HepG2 (cell line): ENCODE results near the gene ALG9. TPM values are rescaled to one million over a fixed set of nuclear protein-coding genes. Genes with fewer than 3 reads are reported as not detected.

ENCODE experiments used
- ARHGAP35 ChIP-seq: sonication (generic); formaldehyde crosslinking; IDR thresholded peaks from 2 replicates; pipeline ENCODE4 v1.9.0; 2022; ENCODE audit warnings: mild to moderate bottlenecking, inconsistent platforms, moderate library complexity, missing genetic modification reagents, borderline replicate concordance
- ARID3A ChIP-seq: IDR thresholded peaks from 2 replicates; pipeline ENCODE4 v1.6.1; 2012; ENCODE audit warnings: low read depth, low read length, improper control_type of control experiment
- FOSL1 ChIP-seq: sonication (generic); formaldehyde crosslinking; IDR thresholded peaks from 2 replicates; pipeline ENCODE4 v1.9.0; 2021; ENCODE audit warnings: missing genetic modification reagents, borderline replicate concordance
- GATAD2A ChIP-seq: IDR thresholded peaks from 2 replicates; pipeline ENCODE4 v1.6.1; 2016
- HMG20A ChIP-seq: IDR thresholded peaks from 2 replicates; pipeline ENCODE4 v1.6.1; 2016; ENCODE audit warnings: borderline replicate concordance
- HNF4A ChIP-seq: sonication (generic); formaldehyde crosslinking; IDR thresholded peaks from 2 replicates; pipeline ENCODE4 v1.4.0; 2020; ENCODE audit warnings: missing genetic modification reagents
- MAZ ChIP-seq, 2 experiments: sonication (generic) in 1 of 2; formaldehyde crosslinking in 1 of 2; IDR thresholded peaks; 2 replicates each; pipeline versions ENCODE4 v1.5.0 to v1.6.1; 2012 to 2020; ENCODE audit warnings: low read depth in 2 of 2, mild to moderate bottlenecking in 2 of 2, borderline replicate concordance in 1 of 2, improper control_type of control experiment in 1 of 2, low read length in 1 of 2, missing genetic modification reagents in 1 of 2, moderate library complexity in 1 of 2
- MED1 ChIP-seq: sonication (generic); formaldehyde crosslinking; IDR thresholded peaks from 2 replicates; pipeline ENCODE4 v1.4.0; 2020; ENCODE audit warnings: missing genetic modification reagents
- MIXL1 ChIP-seq: IDR thresholded peaks from 2 replicates; pipeline ENCODE4 v1.6.1; 2016
- MTF1 ChIP-seq: sonication (generic); formaldehyde crosslinking; IDR thresholded peaks from 2 replicates; pipeline ENCODE4 v1.5.0; 2020; ENCODE audit warnings: missing genetic modification reagents
- ONECUT2 ChIP-seq: sonication (generic); formaldehyde crosslinking; IDR thresholded peaks from 2 replicates; pipeline ENCODE4 v1.4.0; 2020; ENCODE audit warnings: missing genetic modification reagents
- TCF12 ChIP-seq, 2 experiments: fragments of 450-650 bp in 1 of 2; sonication (generic) in 1 of 2; formaldehyde crosslinking in 1 of 2; IDR thresholded peaks; 2 replicates each; pipeline versions ENCODE4 v1.6.1 to v1.8.0; 2017 to 2022; ENCODE audit warnings: antibody characterized with exemption in 1 of 2, mild to moderate bottlenecking in 1 of 2, missing genetic modification reagents in 1 of 2, moderate library complexity in 1 of 2
- U2AF2 ChIP-seq: fragments of 200-400 bp; formaldehyde crosslinking; IDR thresholded peaks from 2 replicates; pipeline ENCODE4 v1.6.1; 2017; ENCODE audit warnings: low read depth, mild to moderate bottlenecking, low read length
- ZNF343 ChIP-seq: sonication (generic); formaldehyde crosslinking; IDR thresholded peaks from 2 replicates; pipeline ENCODE4 v1.4.0; 2020; ENCODE audit warnings: mild to moderate bottlenecking, missing genetic modification reagents
- ZSCAN12 ChIP-seq: sonication (generic); formaldehyde crosslinking; IDR thresholded peaks from 2 replicates; pipeline ENCODE4 v1.9.0; 2021; ENCODE audit warnings: mild to moderate bottlenecking, missing genetic modification reagents
- polyA plus RNA-seq, 8 experiments: library from polyadenylated mRNA; depleted of rRNA in 3 of 8; stranded (reverse) in 7 of 8; unstranded in 1 of 8; fragments of >200 nt; fragmentation: Illumina TruSeq in 4 of 8; extraction: Trizol in 4 of 8; gene quantifications; 2 replicates each; pipeline versions ENCODE4 v1.2.1 to v1.2.3, GENCODE V29; 2011 to 2016; ENCODE audit warnings: low read depth in 4 of 8, missing spikeins in 1 of 8, mixed read lengths in 1 of 8; ENCODE audit not compliant: insufficient read depth in 1 of 8
- total RNA-seq, 5 experiments: library from RNA; depleted of rRNA; stranded (reverse); fragments of >200 nt; fragmentation: Illumina TruSeq; extraction: Trizol; gene quantifications; 2 replicates each; pipeline ENCODE4 v1.2.3, GENCODE V29; 2016; ENCODE audit warnings: low read depth in 1 of 5
- TF ChIP-seq, protein P1 (sequence below): IDR thresholded peaks from 2 replicates; pipeline ENCODE4 v1.6.1; 2016; ENCODE audit warnings: control low read depth
- TF ChIP-seq, protein P2 (sequence below): sonication (generic); formaldehyde crosslinking; conservative IDR thresholded peaks from 2 replicates; pipeline ENCODE4 v1.8.0; 2022; ENCODE audit warnings: low read depth, missing genetic modification reagents
- TF ChIP-seq, protein P3 (sequence below): sonication (generic); formaldehyde crosslinking; IDR thresholded peaks from 2 replicates; pipeline ENCODE4 v1.4.0; 2020; ENCODE audit warnings: missing genetic modification reagents
- TF ChIP-seq, protein P4 (sequence below): sonication (generic); formaldehyde crosslinking; IDR thresholded peaks from 2 replicates; pipeline ENCODE4 v1.4.0; 2020; ENCODE audit warnings: missing genetic modification reagents
- TF ChIP-seq, protein P5 (sequence below): IDR thresholded peaks from 2 replicates; pipeline ENCODE4 v1.6.1; 2016; ENCODE audit warnings: low read depth, control low read depth

ALG9 gene
- total and polyA plus RNA-seq, 2 of the 13 experiments (the other 11 are each of a cell fraction or from before 2014, with no cell fraction given): 39.4 to 40.6 TPM

GRCh38 chr11:111785886-111786412 lies 85.4 kb downstream of the ALG9 start (continued):
- TF ChIP-seq TCF12 (IDR thresholded peaks at IDR 0.05): no peak
- 0 out of 2 replicates have a peak, but pooled peaks have one; percentile 53 for TF ChIP-seq TCF12 (CRISPR knock-in tag; IDR thresholded peaks at IDR 0.05)
- peak; percentile 84 for TF ChIP-seq GATAD2A (CRISPR knock-in tag)
- TF ChIP-seq U2AF2: no peak
- TF ChIP-seq HMG20A (CRISPR knock-in tag): peak; percentile 73
- TF ChIP-seq, protein P1, sequence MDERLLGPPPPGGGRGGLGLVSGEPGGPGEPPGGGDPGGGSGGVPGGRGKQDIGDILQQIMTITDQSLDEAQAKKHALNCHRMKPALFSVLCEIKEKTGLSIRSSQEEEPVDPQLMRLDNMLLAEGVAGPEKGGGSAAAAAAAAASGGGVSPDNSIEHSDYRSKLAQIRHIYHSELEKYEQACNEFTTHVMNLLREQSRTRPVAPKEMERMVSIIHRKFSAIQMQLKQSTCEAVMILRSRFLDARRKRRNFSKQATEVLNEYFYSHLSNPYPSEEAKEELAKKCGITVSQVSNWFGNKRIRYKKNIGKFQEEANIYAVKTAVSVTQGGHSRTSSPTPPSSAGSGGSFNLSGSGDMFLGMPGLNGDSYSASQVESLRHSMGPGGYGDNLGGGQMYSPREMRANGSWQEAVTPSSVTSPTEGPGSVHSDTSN (CRISPR knock-in tag): 0 out of 2 replicates have a peak, but pooled peaks have one; percentile 4
- TF ChIP-seq MED1: peak; percentile 70
- no peak for TF ChIP-seq MTF1 (CRISPR knock-in tag)
- TF ChIP-seq ZNF343 (CRISPR knock-in tag): no peak
- peak; percentile 85 for TF ChIP-seq MIXL1 (CRISPR knock-in tag)
- TF ChIP-seq ARHGAP35: no peak
- TF ChIP-seq MAZ (IDR thresholded peaks at IDR 0.05; ENCODE audit: borderline replicate concordance, low read depth, low read length): no peak
- TF ChIP-seq MAZ (CRISPR knock-in tag; IDR thresholded peaks at IDR 0.05; ENCODE audit: low read depth): no peak
- TF ChIP-seq FOSL1: no peak
- TF ChIP-seq ZSCAN12: no peak
- TF ChIP-seq ARID3A: peak; percentile 70; the same call in 1 of the 2 replicates
- TF ChIP-seq, protein P2, sequence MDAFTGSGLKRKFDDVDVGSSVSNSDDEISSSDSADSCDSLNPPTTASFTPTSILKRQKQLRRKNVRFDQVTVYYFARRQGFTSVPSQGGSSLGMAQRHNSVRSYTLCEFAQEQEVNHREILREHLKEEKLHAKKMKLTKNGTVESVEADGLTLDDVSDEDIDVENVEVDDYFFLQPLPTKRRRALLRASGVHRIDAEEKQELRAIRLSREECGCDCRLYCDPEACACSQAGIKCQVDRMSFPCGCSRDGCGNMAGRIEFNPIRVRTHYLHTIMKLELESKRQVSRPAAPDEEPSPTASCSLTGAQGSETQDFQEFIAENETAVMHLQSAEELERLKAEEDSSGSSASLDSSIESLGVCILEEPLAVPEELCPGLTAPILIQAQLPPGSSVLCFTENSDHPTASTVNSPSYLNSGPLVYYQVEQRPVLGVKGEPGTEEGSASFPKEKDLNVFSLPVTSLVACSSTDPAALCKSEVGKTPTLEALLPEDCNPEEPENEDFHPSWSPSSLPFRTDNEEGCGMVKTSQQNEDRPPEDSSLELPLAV (CRISPR knock-in tag): no peak
- TF ChIP-seq, protein P3, sequence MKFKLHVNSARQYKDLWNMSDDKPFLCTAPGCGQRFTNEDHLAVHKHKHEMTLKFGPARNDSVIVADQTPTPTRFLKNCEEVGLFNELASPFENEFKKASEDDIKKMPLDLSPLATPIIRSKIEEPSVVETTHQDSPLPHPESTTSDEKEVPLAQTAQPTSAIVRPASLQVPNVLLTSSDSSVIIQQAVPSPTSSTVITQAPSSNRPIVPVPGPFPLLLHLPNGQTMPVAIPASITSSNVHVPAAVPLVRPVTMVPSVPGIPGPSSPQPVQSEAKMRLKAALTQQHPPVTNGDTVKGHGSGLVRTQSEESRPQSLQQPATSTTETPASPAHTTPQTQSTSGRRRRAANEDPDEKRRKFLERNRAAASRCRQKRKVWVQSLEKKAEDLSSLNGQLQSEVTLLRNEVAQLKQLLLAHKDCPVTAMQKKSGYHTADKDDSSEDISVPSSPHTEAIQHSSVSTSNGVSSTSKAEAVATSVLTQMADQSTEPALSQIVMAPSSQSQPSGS (CRISPR knock-in tag): no peak
- 0 out of 2 replicates have a peak, but pooled peaks have one; percentile 29 for TF ChIP-seq ONECUT2 (CRISPR knock-in tag)
- TF ChIP-seq, protein P4, sequence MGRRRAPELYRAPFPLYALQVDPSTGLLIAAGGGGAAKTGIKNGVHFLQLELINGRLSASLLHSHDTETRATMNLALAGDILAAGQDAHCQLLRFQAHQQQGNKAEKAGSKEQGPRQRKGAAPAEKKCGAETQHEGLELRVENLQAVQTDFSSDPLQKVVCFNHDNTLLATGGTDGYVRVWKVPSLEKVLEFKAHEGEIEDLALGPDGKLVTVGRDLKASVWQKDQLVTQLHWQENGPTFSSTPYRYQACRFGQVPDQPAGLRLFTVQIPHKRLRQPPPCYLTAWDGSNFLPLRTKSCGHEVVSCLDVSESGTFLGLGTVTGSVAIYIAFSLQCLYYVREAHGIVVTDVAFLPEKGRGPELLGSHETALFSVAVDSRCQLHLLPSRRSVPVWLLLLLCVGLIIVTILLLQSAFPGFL (CRISPR knock-in tag): no peak
- peak; percentile 70 for TF ChIP-seq HNF4A (CRISPR knock-in tag)
- TF ChIP-seq, protein P5, sequence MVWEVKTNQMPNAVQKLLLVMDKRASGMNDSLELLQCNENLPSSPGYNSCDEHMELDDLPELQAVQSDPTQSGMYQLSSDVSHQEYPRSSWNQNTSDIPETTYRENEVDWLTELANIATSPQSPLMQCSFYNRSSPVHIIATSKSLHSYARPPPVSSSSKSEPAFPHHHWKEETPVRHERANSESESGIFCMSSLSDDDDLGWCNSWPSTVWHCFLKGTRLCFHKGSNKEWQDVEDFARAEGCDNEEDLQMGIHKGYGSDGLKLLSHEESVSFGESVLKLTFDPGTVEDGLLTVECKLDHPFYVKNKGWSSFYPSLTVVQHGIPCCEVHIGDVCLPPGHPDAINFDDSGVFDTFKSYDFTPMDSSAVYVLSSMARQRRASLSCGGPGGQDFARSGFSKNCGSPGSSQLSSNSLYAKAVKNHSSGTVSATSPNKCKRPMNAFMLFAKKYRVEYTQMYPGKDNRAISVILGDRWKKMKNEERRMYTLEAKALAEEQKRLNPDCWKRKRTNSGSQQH: no peak
